NCI-H69 (cell line): ENCODE measurements around the gene IFNA16.
A peak's percentile ranks its signal among the peaks of the same experiment; 100 is the strongest.
"Not testable (repeated sequence)": the region's sequence is repeated elsewhere in the genome, so short reads cannot be mapped to it uniquely, and the experiment has no call there.

Experiments
- DNase-seq: peaks from one replicate; lab custom pipeline; 2025; lab: John Stamatoyannopoulos, UW

Gene IFNA16

DNA sequence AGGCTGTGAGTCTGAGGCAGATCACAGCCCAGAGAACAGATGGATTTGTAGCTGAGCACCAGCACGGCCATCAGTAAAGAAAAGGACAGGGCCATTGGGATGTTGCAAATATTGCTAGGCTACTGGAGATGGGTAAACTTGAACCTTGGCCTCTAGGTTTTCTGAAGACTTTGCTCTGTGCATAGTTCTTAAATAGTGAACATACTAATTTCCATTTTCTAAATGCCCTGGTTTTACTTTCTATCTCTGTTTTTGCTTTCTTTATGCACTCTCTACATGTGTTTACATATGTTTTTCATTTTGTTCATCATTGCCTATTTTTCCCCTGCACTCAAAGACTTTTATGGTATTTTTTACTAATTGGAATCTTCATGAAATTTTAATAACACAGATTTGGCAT is at the start of gene IFNA16:
Gene IFNA16 (minus strand): TSS at position 101 of the 400 bp plus-strand sequence. CDS start 6 bp downstream, at position 95.
- DNase-seq: not testable (repeated sequence)

- no peak for DNase-seq
Observed at GRCh38 chr9:21265421-21266189, 48.5 kb upstream of the IFNA16 start.

GRCh38 chr9:21255538-21256212 is 38.6 kb upstream of the IFNA16 start:
- DNase-seq: no peak

- peak; percentile 47 for DNase-seq
Observed at GRCh38 chr9:21252721-21253547, 35.8 kb upstream of the IFNA16 start.

DNA sequence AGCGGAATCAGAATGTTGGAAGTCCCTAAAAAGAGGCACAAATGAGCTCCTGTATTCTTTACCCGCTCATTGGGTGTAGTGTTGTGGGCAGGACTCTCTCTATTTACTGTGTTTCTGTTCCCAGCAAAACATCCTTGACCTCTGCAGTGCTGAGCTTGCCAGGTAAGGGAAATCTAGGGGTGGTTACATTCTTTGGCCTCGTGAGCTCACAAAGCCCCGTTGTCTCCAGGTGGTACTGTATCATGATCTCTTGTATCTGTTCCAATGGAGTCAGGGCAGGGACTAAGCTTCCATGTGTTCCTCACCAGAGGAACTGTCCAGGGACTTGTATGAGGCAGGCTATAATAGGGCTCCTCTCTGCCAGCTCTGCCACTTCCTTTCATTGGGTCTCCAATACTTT is 34.5 kb upstream of the IFNA16 start:
- no peak for DNase-seq

DNA sequence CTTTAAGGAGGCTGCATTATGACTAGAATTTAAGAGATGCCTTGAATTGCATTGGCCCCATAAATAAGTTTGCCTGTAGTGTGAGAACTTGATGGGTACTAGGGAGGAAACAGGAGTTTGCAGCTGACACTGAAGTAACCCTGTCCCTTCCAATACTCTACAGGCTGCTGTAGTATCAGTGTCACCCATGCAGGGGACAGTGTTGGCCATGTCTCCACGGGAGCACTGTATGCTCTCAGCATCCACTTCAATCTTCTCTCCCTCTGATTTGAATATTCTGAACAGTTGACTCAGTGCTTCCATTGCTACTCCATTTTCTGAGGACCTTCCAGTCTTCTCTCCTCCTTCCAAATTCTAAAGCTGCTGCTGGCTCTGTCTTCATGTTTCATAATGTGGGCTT is 34.1 kb upstream of the IFNA16 start:
- peak; percentile 23 for DNase-seq

GRCh38 chr9:21244836-21245235 is 27.7 kb upstream of the IFNA16 start:
- DNase-seq: no peak

- no peak for DNase-seq
Observed at GRCh38 chr9:21239911-21240310, 22.8 kb upstream of the IFNA16 start, which contains the start of gene IFNA14. TSS of gene IFNA14 (minus strand) at chr9:21240005. CDS start at chr9:21239935, 70 bp downstream.

DNA sequence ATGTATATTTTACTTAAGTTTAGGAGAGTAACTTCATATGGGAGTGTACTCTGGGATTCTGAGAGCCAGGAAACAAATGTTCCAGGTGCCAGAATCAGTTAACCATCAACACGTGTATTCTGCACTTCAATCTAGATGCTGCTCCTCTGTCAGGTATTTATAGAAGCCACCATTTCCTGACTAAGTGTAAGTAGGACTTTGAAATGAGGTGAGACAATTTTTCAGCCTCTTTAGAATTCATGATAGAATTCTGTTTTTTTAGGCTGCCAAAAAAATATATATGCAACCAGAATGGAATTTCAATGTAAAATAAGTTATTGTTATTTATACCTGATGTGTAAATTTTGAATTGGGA is 19.2 kb upstream of the IFNA16 start:
- not testable (repeated sequence) for DNase-seq

- DNase-seq: peak; percentile 62
Observed at GRCh38 chr9:21235468-21236359, 18.6 kb upstream of the IFNA16 start.

DNA sequence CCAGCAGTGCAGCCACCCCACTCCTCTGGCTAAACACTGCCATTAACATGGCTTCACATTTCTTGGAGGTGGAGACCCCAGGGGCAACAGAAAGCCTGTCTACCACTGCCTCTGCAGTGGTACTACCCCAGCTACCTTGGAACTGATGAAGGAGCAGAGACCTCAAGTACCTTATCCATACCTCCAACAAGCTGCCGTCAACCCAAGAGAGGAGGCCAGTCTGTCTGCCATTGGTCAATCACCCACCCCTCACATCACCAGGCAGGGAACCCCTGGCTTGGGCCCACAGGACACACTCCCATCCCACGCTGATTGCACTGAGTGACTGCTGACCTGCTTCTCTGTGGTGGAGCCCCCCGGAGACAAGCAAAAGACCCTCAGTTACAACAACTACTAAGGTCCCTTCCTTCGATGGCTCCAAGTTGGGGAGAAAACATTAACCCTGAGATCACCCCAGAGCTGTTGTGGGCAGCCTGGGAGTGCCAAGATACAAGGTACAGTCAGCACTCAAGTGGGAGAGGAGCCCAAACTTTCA is 17.1 kb upstream of the IFNA16 start:
- no peak for DNase-seq

- DNase-seq: no peak
Observed at GRCh38 chr9:21233258-21233657, 16.1 kb upstream of the IFNA16 start.

GRCh38 chr9:21228122-21228521 is 11.0 kb upstream of the IFNA16 start, which contains the start of gene IFNA17:
TSS of gene IFNA17 (minus strand) at chr9:21228222. CDS start at chr9:21228173, 49 bp downstream.
- DNase-seq: no peak

DNA sequence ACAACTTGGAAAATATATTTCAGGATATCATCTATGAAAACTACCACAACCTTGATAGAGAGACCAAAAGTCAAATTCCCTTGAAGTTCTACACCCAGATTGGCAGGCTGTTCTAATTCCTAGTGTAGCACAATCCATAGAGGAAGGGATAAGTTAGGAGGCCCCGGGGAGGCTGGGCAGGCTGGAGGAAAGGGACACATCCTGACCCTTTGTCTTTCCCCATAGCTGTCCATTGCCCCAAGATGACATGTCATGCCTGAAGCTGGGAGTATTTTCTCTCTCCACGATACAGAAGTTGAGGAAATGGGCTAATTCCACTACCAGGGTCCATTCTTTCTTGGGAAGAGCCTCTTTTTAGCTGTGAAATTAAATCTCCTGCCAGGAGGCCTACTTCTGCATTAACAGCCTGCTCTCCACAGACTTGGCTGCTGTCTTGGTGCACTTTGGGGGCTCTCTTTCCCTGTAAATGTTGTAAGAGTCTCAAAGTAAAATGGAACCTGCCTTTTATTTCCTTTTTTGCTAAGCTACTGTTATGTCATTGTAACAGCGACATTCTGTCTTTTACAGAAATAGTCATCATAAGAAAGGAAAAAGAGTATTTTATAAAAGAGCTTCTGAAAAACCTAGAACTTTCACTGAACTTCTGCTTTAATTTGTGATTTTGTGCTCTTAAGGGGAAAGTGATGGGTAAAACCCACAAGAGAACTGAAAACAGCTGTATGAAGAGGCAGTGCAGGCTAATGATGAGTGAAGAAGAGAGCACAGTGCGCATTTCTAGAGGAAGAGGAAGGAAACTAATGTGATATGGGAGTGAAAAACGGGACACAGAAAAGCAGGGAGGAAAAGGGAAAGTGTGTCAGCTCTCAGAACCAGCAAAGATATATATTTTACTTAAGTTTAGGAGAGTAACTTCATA is 3.4 kb downstream of the IFNA16 start:
- DNase-seq: peak; percentile 18

DNA sequence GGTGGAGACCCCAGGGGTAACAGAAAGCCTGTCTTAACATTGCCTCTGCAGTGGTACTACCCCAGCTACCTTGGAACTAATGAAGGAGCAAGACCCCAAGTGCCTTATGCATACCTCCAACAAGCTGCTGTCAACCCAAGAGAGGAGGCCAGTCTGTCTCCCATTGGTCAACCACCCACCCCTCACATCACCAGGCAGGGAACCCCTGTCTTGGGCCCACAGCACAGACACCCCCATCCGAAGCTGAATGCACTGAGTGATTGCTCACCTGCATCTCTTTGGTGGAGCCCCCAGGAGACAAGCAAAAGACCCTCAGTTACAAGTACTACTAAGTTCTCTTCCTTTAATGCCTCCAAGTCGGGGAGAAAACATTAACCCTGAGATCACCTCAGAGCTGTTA is 5.0 kb downstream of the IFNA16 start:
- not testable (repeated sequence) for DNase-seq

DNA sequence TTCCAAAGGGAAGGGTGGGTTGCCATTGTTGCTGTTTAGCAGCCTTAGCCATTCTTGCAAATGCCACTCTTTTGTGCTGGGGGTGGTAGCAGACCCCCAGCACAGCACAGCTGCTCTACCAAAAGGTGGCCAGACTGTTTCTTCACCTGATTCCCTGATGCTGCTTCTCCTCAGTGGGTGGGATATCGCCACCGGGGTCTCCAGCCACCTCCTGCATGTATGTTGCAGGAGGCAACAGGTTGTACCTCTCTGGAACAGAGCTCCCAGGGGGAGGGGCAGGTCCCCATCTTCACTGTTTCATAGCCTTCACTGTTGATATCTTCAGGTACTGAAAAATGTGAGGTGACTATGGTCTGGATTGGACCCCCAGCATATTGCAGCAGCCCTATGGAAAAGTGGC is 6.3 kb downstream of the IFNA16 start:
- DNase-seq: not testable (repeated sequence)

DNA sequence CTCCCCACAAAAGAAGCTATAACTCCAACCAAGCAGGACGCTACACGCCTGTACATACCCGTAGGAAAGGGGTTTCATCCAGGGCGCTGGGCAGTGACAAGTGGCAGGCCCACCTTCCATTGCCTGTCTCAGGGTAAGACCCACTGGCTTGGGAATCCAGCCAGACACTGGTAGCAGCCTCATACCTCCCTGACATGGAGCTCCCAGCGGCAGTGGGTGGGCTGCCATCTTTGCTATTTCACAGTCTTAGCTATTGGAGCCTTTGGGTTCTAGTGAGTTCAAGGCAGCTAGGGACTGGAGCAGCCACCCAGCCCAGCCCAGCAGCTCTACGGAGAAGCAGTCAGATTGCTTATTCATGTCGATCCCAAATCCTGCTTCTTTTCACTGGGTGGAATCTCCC is 6.8 kb downstream of the IFNA16 start:
- DNase-seq: no peak

- DNase-seq: not testable (repeated sequence)
Observed at GRCh38 chr9:21207043-21207442, 10.1 kb downstream of the IFNA16 start, which contains the start of gene IFNA10. TSS of gene IFNA10 (minus strand) at chr9:21207143. CDS start at chr9:21207097, 46 bp downstream.

- DNase-seq: no peak
Observed at GRCh38 chr9:21205204-21205603, 11.9 kb downstream of the IFNA16 start.

DNA sequence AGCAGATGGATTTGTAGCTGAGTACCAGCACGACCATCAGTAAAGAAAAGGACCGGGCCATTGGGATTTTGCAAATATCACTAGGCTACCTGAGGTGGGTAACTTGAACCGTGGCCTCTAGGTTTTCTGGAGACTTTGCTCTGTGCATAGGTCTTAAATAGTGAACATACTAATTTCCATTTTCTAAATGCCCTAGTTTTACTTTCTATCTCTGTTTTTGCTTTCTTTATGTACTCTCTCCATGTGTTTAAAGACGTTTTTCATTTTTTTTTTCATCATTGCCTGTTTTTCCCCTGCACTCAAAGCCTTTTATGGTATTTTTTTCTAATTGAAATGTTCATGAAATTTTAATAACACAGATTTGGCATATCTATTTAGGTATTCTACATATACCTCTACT is 15.0 kb downstream of the IFNA16 start, which contains the start of gene IFNA7:
Gene IFNA7 (minus strand): TSS at position 101 of the 400 bp plus-strand sequence. CDS start 40 bp downstream, at position 61.
- not testable (repeated sequence) for DNase-seq
